HCT116 (cell line): Measurements from ENCODE around the gene C2CD3. TPM values are rescaled to one million over a fixed set of nuclear protein-coding genes. Genes with fewer than 3 reads are reported as not detected.

Experiments
- ATAC-seq: fragments of 200-7000 bp; cut with Tn5 transposase; 2 replicates; pipeline ENCODE4 v1.9.1; 2020; ENCODE audit warnings: mild to moderate bottlenecking, moderate library complexity
- BruUV-seq: library from RNA; stranded (reverse); fragments of 400-500 nt; replicated peaks from 2 replicates; lab custom pipeline; 2021; lab: Mats Ljungman, UMichigan
- CTCF ChIA-PET: fragments of 300-600 bp; sonication (Branson Sonifier 250); formaldehyde crosslinking; loops from one replicate; lab custom pipeline; 2021; ENCODE audit warnings: antibody characterized with exemption; lab: Charles Lee
- POLR2A ChIA-PET: fragments of 300-600, 350-600 bp; sonication (Branson Sonifier 250); formaldehyde crosslinking; loops from one replicate; lab custom pipeline; 2021; ENCODE audit warnings: antibody characterized with exemption; lab: Charles Lee
- RAD21 ChIA-PET, 2 experiments: fragments of 300-600 bp; sonication (Branson Sonifier 250); formaldehyde crosslinking; loops; one replicate each; lab custom pipeline; 2023; ENCODE audit warnings: low total read pairs in 2 of 2; ENCODE audit not compliant: uncharacterized antibody in 2 of 2, unreplicated experiment in 2 of 2, low non-redundant PET in 1 of 2; lab: Charles Lee
- DNase-seq: peaks from one replicate; pipeline ENCODE4 v3.0.0-alpha.2; 2010; ENCODE audit warnings: low read depth, low spot score
- H2AFZ ChIP-seq: fragments of 200-600 bp; shearing (Covaris generic), sonication (generic); 2 replicates; pipeline ENCODE4 v1.6.1; 2017; ENCODE audit warnings: low read depth, mixed run types, mixed read lengths, antibody characterized with exemption, low read length; ENCODE audit not compliant: poor library complexity, severe bottlenecking
- H3K27ac ChIP-seq: 2 replicates; pipeline ENCODE4 v1.5.1; 2012; ENCODE audit warnings: low read depth, low read length
- H3K27me3 ChIP-seq: fragments of 200-600 bp; sonication (generic); 2 replicates; pipeline ENCODE4 v1.6.1; 2016; ENCODE audit warnings: mixed run types, low read length, mixed read lengths; ENCODE audit not compliant: insufficient read depth
- H3K36me3 ChIP-seq, 2 experiments: fragments of 200-500 bp in 1 of 2; fragments of 200-600 bp in 1 of 2; sonication (Bioruptor generic) in 1 of 2; sonication (generic) in 1 of 2; 2 replicates each; pipeline versions ENCODE4 v1.5.1 to v1.6.1; 2014 to 2016; ENCODE audit warnings: low read length in 2 of 2, inconsistent platforms in 1 of 2, mixed read lengths in 1 of 2, mixed run types in 1 of 2; ENCODE audit not compliant: insufficient read depth in 2 of 2, control insufficient read depth in 1 of 2
- H3K4me1 ChIP-seq, 2 experiments: fragments of 200-600 bp in 1 of 2; sonication (generic) in 1 of 2; 2 replicates each; pipeline versions ENCODE4 v1.5.1 to v1.6.1; 2012 to 2017; ENCODE audit warnings: low read length in 2 of 2, inconsistent platforms in 1 of 2, mild to moderate bottlenecking in 1 of 2, mixed read lengths in 1 of 2, mixed run types in 1 of 2, moderate library complexity in 1 of 2; ENCODE audit not compliant: insufficient read depth in 2 of 2, control insufficient read depth in 1 of 2
- H3K4me2 ChIP-seq: fragments of 200-600 bp; sonication (generic); 2 replicates; pipeline ENCODE4 v1.6.1; 2017; ENCODE audit warnings: mixed run types, low read length, mixed read lengths
- H3K4me3 ChIP-seq, 2 experiments: fragments of 200-600 bp in 1 of 2; sonication (generic) in 1 of 2; replicated peaks in 1 of 2; 2 replicates each; pipeline ENCODE4 v1.5.1; 2011 to 2016; ENCODE audit warnings: low read length in 2 of 2, control low read depth in 1 of 2, low read depth in 1 of 2, mild to moderate bottlenecking in 1 of 2, mixed read lengths in 1 of 2, mixed run types in 1 of 2
- H3K79me2 ChIP-seq: fragments of 200-600 bp; sonication (generic); 2 replicates; pipeline ENCODE4 v1.6.1; 2017; ENCODE audit warnings: mild to moderate bottlenecking, mixed run types, low read length, moderate library complexity, mixed read lengths; ENCODE audit not compliant: insufficient read depth
- H3K9ac ChIP-seq: fragments of 200-600 bp; sonication (generic); 2 replicates; pipeline ENCODE4 v1.6.1; 2016; ENCODE audit warnings: low read length, mixed read lengths
- H3K9me2 ChIP-seq: fragments of 200-600 bp; sonication (generic), shearing (Covaris generic); 2 replicates; pipeline ENCODE4 v1.6.1; 2017; ENCODE audit warnings: mixed run types, mild to moderate bottlenecking, moderate library complexity; ENCODE audit not compliant: insufficient read depth
- H3K9me3 ChIP-seq, 2 experiments: fragments of 200-500 bp in 1 of 2; fragments of 200-600 bp in 1 of 2; sonication (Bioruptor generic) in 1 of 2; sonication (generic) in 1 of 2; 2 replicates each; pipeline ENCODE4 v1.6.1; 2014 to 2017; ENCODE audit warnings: low read length in 2 of 2, mixed read lengths in 2 of 2, inconsistent platforms in 1 of 2, low read depth in 1 of 2, mild to moderate bottlenecking in 1 of 2, mixed run types in 1 of 2, moderate library complexity in 1 of 2; ENCODE audit not compliant: control insufficient read depth in 1 of 2, insufficient read depth in 1 of 2
- H4K20me1 ChIP-seq: fragments of 200-600 bp; sonication (generic), shearing (Covaris generic); 2 replicates; pipeline ENCODE4 v1.6.1; 2017; ENCODE audit warnings: mixed run types, mild to moderate bottlenecking, moderate library complexity; ENCODE audit not compliant: insufficient read depth
- ATF3 ChIP-seq: IDR thresholded peaks from 2 replicates; pipeline ENCODE4 v1.6.1; 2012
- CBX3 ChIP-seq: IDR thresholded peaks from 2 replicates; pipeline ENCODE4 v1.6.1; 2012; ENCODE audit warnings: low read depth
- CEBPB ChIP-seq: IDR thresholded peaks from 2 replicates; pipeline ENCODE4 v1.6.1; 2012; ENCODE audit warnings: low read depth
- EZH2 ChIP-seq: fragments of 200-600 bp; sonication (generic); IDR thresholded peaks from 2 replicates; pipeline ENCODE4 v1.6.1; 2017; ENCODE audit warnings: antibody characterized with exemption, mixed run types
- FOSL1 ChIP-seq: IDR thresholded peaks from 2 replicates; pipeline ENCODE4 v1.6.1; 2012; ENCODE audit warnings: low read depth
- POLR2AphosphoS5 ChIP-seq: IDR thresholded peaks from 2 replicates; pipeline ENCODE4 v1.6.1; 2011; ENCODE audit warnings: mild to moderate bottlenecking, low read depth, low read length, moderate library complexity
- RAD21 ChIP-seq: IDR thresholded peaks from 2 replicates; pipeline ENCODE4 v1.6.1; 2012; ENCODE audit warnings: low read depth, mild to moderate bottlenecking
- SP1 ChIP-seq: IDR thresholded peaks from 2 replicates; pipeline ENCODE4 v1.6.1; 2012; ENCODE audit warnings: low read depth
- ZNF274 ChIP-seq: fragments of 200-500 bp; sonication (Bioruptor generic); IDR thresholded peaks from 2 replicates; pipeline ENCODE4 v1.6.1; 2014; ENCODE audit warnings: mild to moderate bottlenecking, low read depth, low read length, inconsistent platforms
- intact Hi-C: fragments of 100-400 bp; cut with micrococcal nuclease; formaldehyde crosslinking; loops from 2 replicates; pipeline ENCODE4 v1.10.0; 2022
- total RNA-seq: library from RNA; stranded (reverse); gene quantifications from one replicate; pipeline ENCODE4 v1.2.1, GENCODE V29; 2021; ENCODE audit not compliant: unreplicated experiment

Gene C2CD3
- total RNA-seq, 1 experiment from 2014 or later: 30.6 TPM

GRCh38 chr11:73971175-73971719 lies 199.6 kb downstream of the C2CD3 start:
- no peaks in the 10 kb centered on the region for H3K27me3 ChIP-seq
- no peak overlapping the region for H2AFZ ChIP-seq
- peaks cover 2 to 6% of the 10 kb centered on the region in 2 experiments; a peak in 2 of 4 replicates for H3K4me1 ChIP-seq
- intact Hi-C loops: no loop called here
- H3K9me3 ChIP-seq: no peaks in the 10 kb centered on the region
- no peaks in the 10 kb centered on the region for H4K20me1 ChIP-seq
- no peak overlapping the region for H3K4me3 ChIP-seq
- no peaks in the 10 kb centered on the region; a peak in 1 of 4 replicates for H3K36me3 ChIP-seq
- H3K27ac ChIP-seq: no peak overlapping the region
- DNase-seq: no peak
- H3K9me2 ChIP-seq: no peaks in the 10 kb centered on the region
- no TSS peak for BruUV-seq
- 0 out of 2 replicates have a peak, but pooled peaks have one; percentile 19 for TF ChIP-seq POLR2AphosphoS5
- TF ChIP-seq ZNF274: no peak
- TF ChIP-seq, all 23 proteins: peak for 1
- no peak overlapping the region for H3K9ac ChIP-seq
- CTCF ChIA-PET: interaction anchor here (1.5 kb wide), 1 partner anchor 8 kb away, joined by 3 read pairs; no protein-coding TSS in a partner anchor
- H3K4me2 ChIP-seq: no peak overlapping the region
- H3K79me2 ChIP-seq: no peaks in the 10 kb centered on the region
- no peak for ATAC-seq
- POLR2A ChIA-PET: no interaction called here
- RAD21 ChIA-PET: no interaction called here

GRCh38 chr11:73969991-73970800 lies 200.6 kb downstream of the C2CD3 start:
- Histone ChIP-seq H3K9ac (no peak overlapping the region), H3K4me3 (no peak overlapping the region), H3K27ac (no peak overlapping the region), H3K4me1 (peaks cover 2 to 6% of the 10 kb centered on the region in 2 experiments; a peak in 2 of 4 replicates), H3K27me3 (no peaks in the 10 kb centered on the region), H3K4me2 (no peak overlapping the region), H3K36me3 (no peaks in the 10 kb centered on the region), H3K9me3 (no peaks in the 10 kb centered on the region), H3K9me2 (no peaks in the 10 kb centered on the region), H3K79me2 (no peaks in the 10 kb centered on the region), H4K20me1 (no peaks in the 10 kb centered on the region), H2AFZ (no peak overlapping the region)
- TF ChIP-seq EZH2 (no peak), RAD21 (no peak), CBX3 (no peak), CEBPB (no peak), ATF3 (no peak), FOSL1 (no peak), SP1 (no peak)
- ChIA-PET RAD21 (no interaction called here), CTCF (no interaction called here), POLR2A (interaction anchor here (0.8 to 1.2 kb wide), 2 partner anchors 9 kb away, joined by 3 to 4 read pairs; no protein-coding TSS in a partner anchor)
- DNase-seq: no peak
- intact Hi-C loops: loop anchor here (10.0 kb wide), 1 partner anchor 235 kb away; no protein-coding TSS in a partner anchor
- no peak for ATAC-seq
- BruUV-seq: no TSS peak
